ENCODE measurements around the gene CX3CL1. TPM values are rescaled to one million over a fixed set of nuclear protein-coding genes. Genes with fewer than 3 reads are reported as not detected.

The CX3CL1 gene
- total RNA-seq (2014; rRNA removed) (0.35 TPM in 1 of 2 replicates, not detected in the other), Bru-seq, nascent RNA (percentile 6 among the genes with signal in this experiment), BruChase-seq, experiment 1, labeled RNA remaining after a 6-hour chase (not detected), BruChase-seq, experiment 2, labeled RNA remaining after a 2-hour chase (not detected)
- long read RNA-seq = 0 reads

- Histone ChIP-seq H3K9ac (ENCODE audit: low read length) (no peak within 1 kb of the TSS), H3K27me3 (ENCODE audit: low read length) (no peaks in the 10 kb centered on the region), H3K4me1 (ENCODE audit: insufficient read depth, low read length) (peaks cover 16% of the 10 kb centered on the region), H4K20me1 (ENCODE audit: low read length) (no peaks in the 10 kb centered on the region), H3K9me2 (replicated peaks; ENCODE audit: low read length) (no peaks in the 10 kb centered on the region), H3K9me3 (ENCODE audit: low read length) (no peaks in the 10 kb centered on the region), H3K4me3 (ENCODE audit: low read length) (no peak within 1 kb of the TSS), H2AFZ (ENCODE audit: low read length) (no peak within 1 kb of the TSS), H3K36me3 (ENCODE audit: low read depth, low read length) (no peaks in the 10 kb centered on the region), H3F3A (ENCODE audit: low read length, unreplicated experiment) (no peaks in the 10 kb centered on the region), H3K79me2 (ENCODE audit: low read length) (no peaks in the 10 kb centered on the region), H3K27ac (ENCODE audit: low read length) (no peak within 1 kb of the TSS), H3K4me2 (ENCODE audit: low read length) (no peak within 1 kb of the TSS)
- no peak for ATAC-seq
- no peak for TF ChIP-seq EZH2phosphoT487 (IDR thresholded peaks at IDR 0.05; ENCODE audit: borderline replicate concordance, low read length)
- TF ChIP-seq EZH2 (IDR thresholded peaks at IDR 0.05; ENCODE audit: low read length, unreplicated experiment) = no peak
- TF ChIP-seq CTCF (conservative IDR thresholded peaks at IDR 0.05; ENCODE audit: low read depth, low read length) = no peak
- ChIA-PET POLR2A (ENCODE audit: unreplicated experiment) (no interaction called here), CTCF (no interaction called here)
- intact Hi-C loops (cut with micrococcal nuclease) = no loop called here
- DNase-seq = no peak
- BruUV-seq (replicated peaks) = no TSS peak
Measured at GRCh38 chr16:57372372-57373116, at the start of gene CX3CL1. CX3CL1 (plus strand) TSS chr16:57372490; CDS start chr16:57372569, 79 bp downstream.

- ATAC-seq (no peak), DNase-seq (no peak)
- no peaks in the 10 kb centered on the region for H3K36me3 ChIP-seq (ENCODE audit: low read depth, low read length)
- no peak overlapping the region for H3K9ac ChIP-seq (ENCODE audit: low read length)
- TF ChIP-seq CTCF (conservative IDR thresholded peaks at IDR 0.05; ENCODE audit: low read depth, low read length) = no peak
- TF ChIP-seq EZH2phosphoT487 (IDR thresholded peaks at IDR 0.05; ENCODE audit: borderline replicate concordance, low read length) = no peak
- TF ChIP-seq EZH2 (IDR thresholded peaks at IDR 0.05; ENCODE audit: low read length, unreplicated experiment) = no peak
- H3K9me2 ChIP-seq (replicated peaks; ENCODE audit: low read length) = no peaks in the 10 kb centered on the region
- H3K9me3 ChIP-seq (ENCODE audit: low read length) = no peaks in the 10 kb centered on the region
- H3K4me2 ChIP-seq (ENCODE audit: low read length) = no peak overlapping the region
- no peaks in the 10 kb centered on the region for H3K27me3 ChIP-seq (ENCODE audit: low read length)
- BruUV-seq (replicated peaks) = no TSS peak
- H3F3A ChIP-seq (ENCODE audit: low read length, unreplicated experiment) = no peaks in the 10 kb centered on the region
- H4K20me1 ChIP-seq (ENCODE audit: low read length) = no peaks in the 10 kb centered on the region
- no peak overlapping the region for H2AFZ ChIP-seq (ENCODE audit: low read length)
- H3K4me3 ChIP-seq (ENCODE audit: low read length) = no peak overlapping the region
- ChIA-PET CTCF (no interaction called here), POLR2A (ENCODE audit: unreplicated experiment) (no interaction called here)
- H3K27ac ChIP-seq (ENCODE audit: low read length) = no peak overlapping the region
- H3K4me1 ChIP-seq (ENCODE audit: insufficient read depth, low read length) = no peaks in the 10 kb centered on the region
- H3K79me2 ChIP-seq (ENCODE audit: low read length) = no peaks in the 10 kb centered on the region
- intact Hi-C loops (cut with micrococcal nuclease) = no loop called here
Measured at GRCh38 chr16:57324749-57325148, 47.5 kb upstream of the CX3CL1 start.

- Histone ChIP-seq H3K4me1 (ENCODE audit: insufficient read depth, low read length) (no peaks in the 10 kb centered on the region), H3K9me2 (replicated peaks; ENCODE audit: low read length) (no peaks in the 10 kb centered on the region), H3K79me2 (ENCODE audit: low read length) (no peaks in the 10 kb centered on the region), H2AFZ (ENCODE audit: low read length) (no peak overlapping the region), H3F3A (ENCODE audit: low read length, unreplicated experiment) (no peaks in the 10 kb centered on the region), H3K4me2 (ENCODE audit: low read length) (no peak overlapping the region), H3K4me3 (ENCODE audit: low read length) (no peak overlapping the region), H3K9me3 (ENCODE audit: low read length) (no peaks in the 10 kb centered on the region), H3K36me3 (ENCODE audit: low read depth, low read length) (no peaks in the 10 kb centered on the region), H3K27me3 (ENCODE audit: low read length) (no peaks in the 10 kb centered on the region), H3K27ac (ENCODE audit: low read length) (no peak overlapping the region), H4K20me1 (ENCODE audit: low read length) (no peaks in the 10 kb centered on the region), H3K9ac (ENCODE audit: low read length) (no peak overlapping the region)
- BruUV-seq (replicated peaks) = no TSS peak
- POLR2A ChIA-PET (ENCODE audit: unreplicated experiment) = no interaction called here
- ATAC-seq = no peak
- DNase-seq = peak; percentile 22
- CTCF ChIA-PET = no interaction called here
- intact Hi-C loops (cut with micrococcal nuclease) = no loop called here
- TF ChIP-seq EZH2phosphoT487 (IDR thresholded peaks at IDR 0.05; ENCODE audit: borderline replicate concordance, low read length) = no peak
- no peak for TF ChIP-seq CTCF (conservative IDR thresholded peaks at IDR 0.05; ENCODE audit: low read depth, low read length)
- TF ChIP-seq EZH2 (IDR thresholded peaks at IDR 0.05; ENCODE audit: low read length, unreplicated experiment) = no peak
Measured at GRCh38 chr16:57325458-57325857, 46.8 kb upstream of the CX3CL1 start.
